ENCODE results near the gene RIPOR3. TPM values are rescaled to one million over a fixed set of nuclear protein-coding genes. Genes with fewer than 3 reads are reported as not detected.
A peak's percentile ranks its signal among the peaks of the same experiment; 100 is the strongest.
"Not testable (repeated sequence)": the region's sequence is repeated elsewhere in the genome, so short reads cannot be mapped to it uniquely, and the experiment has no call there.

RIPOR3 gene
- polyA plus RNA-seq, 1 donor = 9.3 TPM

- H3K36me3 ChIP-seq (ENCODE audit: control insufficient read depth, insufficient read depth, low read length); H3K4me3 ChIP-seq (ENCODE audit: low read length); DNase-seq; H3K27ac ChIP-seq (ENCODE audit: low read length); H3K27me3 ChIP-seq (ENCODE audit: control insufficient read depth, insufficient read depth, low read length); H3K9me3 ChIP-seq (ENCODE audit: control insufficient read depth, low read depth, low read length): not testable (repeated sequence)
- peaks cover 28% of the 10 kb centered on the region for H3K4me1 ChIP-seq (ENCODE audit: control insufficient read depth, insufficient read depth, low read length)
- no CpG with 5 or more reads among the region's 15 CpGs for WGBS (ENCODE audit: insufficient coverage, low lambda C conversion rate)
Observed at GRCh38 chr20:50638015-50638847, 53.1 kb downstream of the RIPOR3 start.

- 70% methylated on average over 2 of the region's 22 CpGs for WGBS (ENCODE audit: insufficient coverage, low lambda C conversion rate)
- Histone ChIP-seq H3K27me3 (ENCODE audit: control insufficient read depth, insufficient read depth, low read length) (no peaks in the 10 kb centered on the region), H3K4me1 (ENCODE audit: control insufficient read depth, insufficient read depth, low read length) (peaks cover 21% of the 10 kb centered on the region), H3K4me3 (ENCODE audit: low read length) (no peak overlapping the region), H3K27ac (ENCODE audit: low read length) (peak overlapping the region; percentile 43), H3K9me3 (ENCODE audit: control insufficient read depth, low read depth, low read length) (no peaks in the 10 kb centered on the region), H3K36me3 (ENCODE audit: control insufficient read depth, insufficient read depth, low read length) (no peaks in the 10 kb centered on the region)
- DNase-seq = no peak
Observed at GRCh38 chr20:50636601-50637540, 54.5 kb downstream of the RIPOR3 start.

DNA sequence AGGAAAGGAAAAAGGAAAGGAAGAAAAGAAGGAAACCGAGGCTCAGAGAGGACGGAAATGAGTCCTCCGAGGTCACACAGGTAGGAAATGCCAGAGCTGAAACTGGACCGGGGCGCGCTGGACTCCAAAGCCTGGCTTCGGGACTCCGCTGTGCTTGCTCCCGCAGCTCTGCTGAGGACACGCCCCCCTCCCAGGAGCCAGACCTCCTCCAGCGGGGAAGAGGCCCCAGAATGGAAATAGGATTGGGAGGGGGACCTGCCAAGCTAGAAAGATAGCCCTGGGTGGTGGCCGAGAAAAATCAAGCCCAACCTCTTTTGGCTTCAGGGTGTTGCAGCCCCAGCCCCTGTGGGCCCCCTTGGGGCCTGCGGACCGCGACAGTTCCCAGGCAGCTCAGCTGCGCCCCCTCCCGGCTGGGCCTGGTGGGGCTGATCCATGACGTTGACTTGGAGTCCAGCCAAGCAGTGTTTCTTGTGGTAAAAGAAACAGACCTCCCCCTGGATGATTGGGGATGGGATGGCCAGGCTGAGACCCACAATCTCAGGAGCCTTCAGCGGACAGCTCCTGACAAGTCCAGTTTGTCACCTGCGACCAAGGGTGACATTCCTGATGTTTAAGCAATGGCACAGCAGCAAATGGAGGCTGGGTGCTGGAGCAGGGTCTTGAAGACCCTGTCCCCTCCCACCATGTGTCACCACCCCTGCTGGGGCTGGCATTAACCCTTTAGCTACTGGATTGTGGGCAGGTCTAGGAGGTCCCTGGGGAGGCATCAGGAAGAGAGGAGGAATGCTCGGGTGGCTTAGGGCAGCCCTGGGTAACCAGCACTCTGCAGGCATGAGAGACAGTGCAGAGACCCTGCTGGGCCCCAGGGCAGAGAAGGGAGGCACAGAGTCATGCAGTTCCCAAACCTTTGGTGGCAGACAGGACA is 55.4 kb downstream of the RIPOR3 start:
- H3K36me3 ChIP-seq (ENCODE audit: control insufficient read depth, insufficient read depth, low read length) = no peaks in the 10 kb centered on the region
- H3K4me1 ChIP-seq (ENCODE audit: control insufficient read depth, insufficient read depth, low read length) = peaks cover 21% of the 10 kb centered on the region
- H3K9me3 ChIP-seq (ENCODE audit: control insufficient read depth, low read depth, low read length) = no peaks in the 10 kb centered on the region
- peak overlapping the region; percentile 2 for H3K27ac ChIP-seq (ENCODE audit: low read length)
- peak overlapping the region; percentile 28 for H3K4me3 ChIP-seq (ENCODE audit: low read length)
- no peaks in the 10 kb centered on the region for H3K27me3 ChIP-seq (ENCODE audit: control insufficient read depth, insufficient read depth, low read length)
- DNase-seq = peak; percentile 73 to 79
- no CpG with 5 or more reads among the region's 21 CpGs for WGBS (ENCODE audit: insufficient coverage, low lambda C conversion rate)

DNA sequence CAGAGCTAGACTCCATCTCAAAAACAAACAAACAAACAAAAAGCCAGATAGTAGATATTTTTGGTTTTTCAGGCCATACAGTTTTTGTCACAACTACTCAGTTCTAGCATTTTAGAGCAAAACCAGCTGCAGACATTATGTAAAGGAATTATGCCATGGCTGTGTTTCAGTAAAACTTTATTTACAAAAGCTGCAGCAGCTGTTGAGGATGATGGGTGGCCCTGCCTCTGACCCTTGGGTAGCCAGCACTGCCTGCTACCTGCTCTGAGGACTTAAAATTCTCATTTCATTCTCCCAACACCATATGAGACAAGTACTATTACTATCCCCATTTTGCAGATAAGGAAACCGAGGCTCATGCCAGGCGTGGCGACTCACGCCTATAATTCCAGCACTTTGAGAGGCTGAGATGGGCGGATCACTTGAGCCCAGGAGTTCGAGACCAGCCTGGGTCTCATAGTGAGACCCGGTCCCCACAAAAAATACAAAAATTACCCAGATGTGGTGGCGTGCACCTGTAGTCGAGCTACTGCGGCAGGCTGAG is 56.3 kb downstream of the RIPOR3 start:
- DNase-seq = no peak

DNA sequence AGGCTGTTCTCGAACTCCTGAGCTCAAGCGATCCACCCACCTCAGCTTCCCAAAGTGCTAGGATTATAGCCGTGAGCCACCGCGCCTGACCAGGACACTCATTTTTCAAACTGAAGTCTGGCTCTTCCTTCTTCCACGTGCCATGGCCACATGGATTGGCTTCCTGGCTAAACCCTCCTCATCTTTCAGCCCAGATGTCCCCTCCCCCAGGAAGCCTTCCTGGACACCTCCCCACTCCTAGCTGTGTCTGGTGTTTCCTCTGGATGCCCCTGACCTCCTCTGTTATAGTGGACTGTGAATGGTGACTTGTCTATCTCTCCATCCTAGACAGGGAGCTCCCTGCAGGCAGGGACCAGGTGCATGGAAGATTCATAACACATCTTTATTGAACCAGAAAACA is 57.2 kb downstream of the RIPOR3 start:
- Histone ChIP-seq H3K27ac (ENCODE audit: low read length) (no peak overlapping the region), H3K9me3 (ENCODE audit: control insufficient read depth, low read depth, low read length) (peaks cover 3% of the 10 kb centered on the region), H3K4me1 (ENCODE audit: control insufficient read depth, insufficient read depth, low read length) (peaks cover 21% of the 10 kb centered on the region), H3K27me3 (ENCODE audit: control insufficient read depth, insufficient read depth, low read length) (no peaks in the 10 kb centered on the region), H3K4me3 (ENCODE audit: low read length) (no peak overlapping the region), H3K36me3 (ENCODE audit: control insufficient read depth, insufficient read depth, low read length) (no peaks in the 10 kb centered on the region)
- WGBS (ENCODE audit: insufficient coverage, low lambda C conversion rate) = 71% methylated on average over 4 of the region's 6 CpGs
- no peak for DNase-seq

More for the DNA sequence above, 56.3 kb downstream of the RIPOR3 start:
- no peak overlapping the region for H3K4me3 ChIP-seq (ENCODE audit: low read length)
- peaks cover 3% of the 10 kb centered on the region for H3K9me3 ChIP-seq (ENCODE audit: control insufficient read depth, low read depth, low read length)
- no peaks in the 10 kb centered on the region for H3K36me3 ChIP-seq (ENCODE audit: control insufficient read depth, insufficient read depth, low read length)
- H3K27ac ChIP-seq (ENCODE audit: low read length) = no peak overlapping the region
- no peaks in the 10 kb centered on the region for H3K27me3 ChIP-seq (ENCODE audit: control insufficient read depth, insufficient read depth, low read length)
- H3K4me1 ChIP-seq (ENCODE audit: control insufficient read depth, insufficient read depth, low read length) = peaks cover 21% of the 10 kb centered on the region
- WGBS (ENCODE audit: insufficient coverage, low lambda C conversion rate) = no CpG with 5 or more reads among the region's 10 CpGs

DNA sequence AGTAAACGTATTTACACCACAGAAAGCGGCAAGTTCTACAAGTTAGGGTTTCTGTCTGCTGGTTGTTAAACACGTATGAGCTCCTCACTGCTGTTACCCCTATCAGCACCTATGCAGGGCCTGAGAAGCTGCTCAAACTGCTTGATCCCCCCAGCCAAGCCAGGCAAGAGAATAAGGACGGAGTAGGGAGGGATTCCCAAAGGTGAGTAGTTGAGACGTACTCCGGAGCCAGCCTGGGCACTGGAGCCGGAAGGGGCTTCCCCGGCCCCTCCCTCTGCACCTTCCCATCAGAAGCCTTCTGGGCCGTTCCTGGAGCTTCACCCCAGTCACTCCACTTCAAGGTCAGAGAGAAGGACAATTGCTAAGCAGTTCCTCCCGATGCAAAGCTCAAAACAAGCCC is 58.0 kb downstream of the RIPOR3 start:
- no peak overlapping the region for H3K27ac ChIP-seq (ENCODE audit: low read length)
- H3K9me3 ChIP-seq (ENCODE audit: control insufficient read depth, low read depth, low read length) = peaks cover 3% of the 10 kb centered on the region
- DNase-seq = no peak
- no peak overlapping the region for H3K4me3 ChIP-seq (ENCODE audit: low read length)
- H3K27me3 ChIP-seq (ENCODE audit: control insufficient read depth, insufficient read depth, low read length) = no peaks in the 10 kb centered on the region
- WGBS (ENCODE audit: insufficient coverage, low lambda C conversion rate) = 100% methylated on average over 1 of the region's 10 CpGs
- peaks cover 24% of the 10 kb centered on the region for H3K4me1 ChIP-seq (ENCODE audit: control insufficient read depth, insufficient read depth, low read length)
- no peaks in the 10 kb centered on the region for H3K36me3 ChIP-seq (ENCODE audit: control insufficient read depth, insufficient read depth, low read length)

DNA sequence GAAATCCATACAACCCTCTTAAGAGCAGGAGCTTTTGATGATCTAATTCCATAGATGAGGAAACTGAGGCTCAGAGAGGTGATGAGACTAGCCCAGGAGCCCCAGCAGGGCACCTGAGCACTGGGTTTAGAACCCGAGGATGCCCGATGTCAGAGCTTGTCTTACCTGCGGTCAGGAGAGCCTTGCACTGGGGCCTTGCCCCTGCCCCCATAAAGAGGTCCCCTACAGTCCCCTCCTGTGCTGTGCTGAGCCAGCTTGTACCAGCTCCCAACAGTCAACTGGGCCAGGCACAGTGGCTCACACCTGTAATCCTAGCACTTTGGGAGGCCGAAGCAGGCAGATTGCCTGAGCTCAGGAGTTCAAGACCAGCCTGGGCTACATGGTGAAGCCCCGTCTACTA is 58.6 kb downstream of the RIPOR3 start:
- H3K4me1 ChIP-seq (ENCODE audit: control insufficient read depth, insufficient read depth, low read length) = peaks cover 24% of the 10 kb centered on the region
- H3K4me3 ChIP-seq (ENCODE audit: low read length) = no peak overlapping the region
- no peak overlapping the region for H3K27ac ChIP-seq (ENCODE audit: low read length)
- H3K27me3 ChIP-seq (ENCODE audit: control insufficient read depth, insufficient read depth, low read length) = no peaks in the 10 kb centered on the region
- no CpG with 5 or more reads among the region's 5 CpGs for WGBS (ENCODE audit: insufficient coverage, low lambda C conversion rate)
- H3K36me3 ChIP-seq (ENCODE audit: control insufficient read depth, insufficient read depth, low read length) = no peaks in the 10 kb centered on the region
- H3K9me3 ChIP-seq (ENCODE audit: control insufficient read depth, low read depth, low read length) = peaks cover 3% of the 10 kb centered on the region
- DNase-seq = no peak

DNA sequence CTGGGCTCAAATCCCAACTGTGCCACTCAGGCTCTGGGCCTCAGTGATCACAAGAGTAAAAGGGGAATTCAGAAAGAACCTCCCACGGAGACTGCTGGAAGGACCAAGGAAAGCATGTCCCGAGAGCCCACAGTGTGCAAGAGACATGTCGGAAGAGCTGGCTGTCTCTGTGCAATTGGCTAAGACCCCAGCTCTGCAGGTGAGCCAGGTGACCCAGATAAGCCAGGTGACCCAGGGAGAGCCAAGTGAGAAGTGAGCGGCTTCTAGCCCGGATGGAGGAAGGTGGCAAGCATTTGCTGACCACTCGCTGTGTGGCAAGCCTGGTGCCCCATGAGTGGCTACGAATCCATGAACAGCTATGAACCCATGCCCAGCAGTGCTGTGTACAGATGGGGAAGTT is 59.1 kb downstream of the RIPOR3 start:
- H3K4me3 ChIP-seq (ENCODE audit: low read length) = no peak overlapping the region
- no peak for DNase-seq
- H3K4me1 ChIP-seq (ENCODE audit: control insufficient read depth, insufficient read depth, low read length) = peaks cover 21% of the 10 kb centered on the region
- peaks cover 3% of the 10 kb centered on the region for H3K9me3 ChIP-seq (ENCODE audit: control insufficient read depth, low read depth, low read length)
- H3K27me3 ChIP-seq (ENCODE audit: control insufficient read depth, insufficient read depth, low read length) = no peaks in the 10 kb centered on the region
- no CpG with 5 or more reads among the region's 7 CpGs for WGBS (ENCODE audit: insufficient coverage, low lambda C conversion rate)
- H3K27ac ChIP-seq (ENCODE audit: low read length) = no peak overlapping the region
- H3K36me3 ChIP-seq (ENCODE audit: control insufficient read depth, insufficient read depth, low read length) = no peaks in the 10 kb centered on the region

- Histone ChIP-seq H3K27ac (ENCODE audit: low read length) (no peak overlapping the region), H3K9me3 (ENCODE audit: control insufficient read depth, low read depth, low read length) (peaks cover 3% of the 10 kb centered on the region), H3K27me3 (ENCODE audit: control insufficient read depth, insufficient read depth, low read length) (no peaks in the 10 kb centered on the region), H3K4me3 (ENCODE audit: low read length) (no peak overlapping the region), H3K4me1 (ENCODE audit: control insufficient read depth, insufficient read depth, low read length) (peaks cover 12% of the 10 kb centered on the region), H3K36me3 (ENCODE audit: control insufficient read depth, insufficient read depth, low read length) (no peaks in the 10 kb centered on the region)
- no CpG with 5 or more reads among the region's 21 CpGs for WGBS (ENCODE audit: insufficient coverage, low lambda C conversion rate)
- DNase-seq = no peak
Observed at GRCh38 chr20:50630578-50631263, 60.6 kb downstream of the RIPOR3 start.

Measured in large intestine (tissue), 3 donors.